ENCODE data around the gene SDCCAG8.

Gene SDCCAG8

DNA sequence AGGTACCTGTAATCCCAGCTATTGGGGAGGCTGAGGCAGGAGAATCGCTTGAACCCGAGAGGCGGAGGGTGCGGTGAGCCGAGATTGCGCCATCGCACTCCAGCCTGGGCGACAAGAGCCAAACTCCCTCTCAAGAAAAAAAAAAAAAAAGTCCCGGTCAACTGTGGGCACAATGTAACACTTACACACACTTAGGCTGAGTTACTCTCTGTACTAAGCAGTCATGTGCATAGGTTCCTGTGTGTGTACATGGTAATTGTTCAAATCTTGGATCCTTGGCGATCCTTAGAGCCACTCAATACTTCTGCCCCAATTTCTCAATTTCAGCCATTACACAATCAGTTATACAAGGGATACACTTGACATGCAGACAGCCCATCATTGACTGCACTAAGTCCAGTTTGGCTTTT lies 11.6 kb downstream of the SDCCAG8 start:
- peak overlapping the region; percentile 60 for H3K27ac Mint-ChIP-seq

DNA sequence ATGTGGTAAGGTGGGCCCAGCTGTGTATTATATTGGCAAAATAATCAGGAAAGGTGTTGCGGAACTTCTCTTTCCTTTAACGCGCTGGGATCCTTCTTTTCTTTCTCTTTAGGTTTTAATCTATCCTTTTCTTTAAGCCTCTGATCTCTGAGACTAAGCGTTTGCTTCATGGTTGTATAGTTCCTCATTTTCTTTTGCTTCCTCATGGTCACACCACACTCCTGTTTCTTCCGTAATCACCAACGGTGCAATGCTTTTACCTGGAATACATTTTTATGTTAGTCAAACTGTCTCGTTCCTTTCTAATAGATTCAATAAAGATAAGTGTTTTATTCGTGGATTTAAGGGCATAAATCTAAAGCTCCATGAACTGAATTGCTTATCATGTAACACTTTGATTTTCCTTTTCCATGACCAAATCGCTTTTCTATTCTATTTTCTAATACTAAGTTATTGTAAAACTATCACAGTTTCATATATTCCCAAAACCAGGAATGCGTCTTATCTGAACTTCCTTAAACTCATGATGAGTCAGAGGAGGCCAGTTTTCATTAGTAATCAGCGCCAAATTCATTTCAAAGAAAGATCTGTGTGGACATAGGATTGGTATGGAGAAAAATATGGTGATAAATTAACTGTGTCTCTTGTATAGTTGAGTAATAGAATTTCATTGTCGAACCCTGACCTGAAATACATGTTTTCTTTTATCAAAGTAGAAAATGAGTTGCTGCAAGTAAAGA lies 12.2 kb downstream of the SDCCAG8 start:
- peak overlapping the region; percentile 60 for H3K27ac Mint-ChIP-seq
- ATAC-seq = no peak

More for the DNA sequence above, 11.6 kb downstream of the SDCCAG8 start:
- peaks cover 9% of the 10 kb centered on the region for H3K36me3 Mint-ChIP-seq
- H3K9me3 Mint-ChIP-seq = no peaks in the 10 kb centered on the region
- peaks cover 47% of the 10 kb centered on the region for H3K4me1 Mint-ChIP-seq
- H3K27me3 Mint-ChIP-seq = no peaks in the 10 kb centered on the region
- ATAC-seq = no peak
- no peak overlapping the region for H3K4me3 Mint-ChIP-seq

DNA sequence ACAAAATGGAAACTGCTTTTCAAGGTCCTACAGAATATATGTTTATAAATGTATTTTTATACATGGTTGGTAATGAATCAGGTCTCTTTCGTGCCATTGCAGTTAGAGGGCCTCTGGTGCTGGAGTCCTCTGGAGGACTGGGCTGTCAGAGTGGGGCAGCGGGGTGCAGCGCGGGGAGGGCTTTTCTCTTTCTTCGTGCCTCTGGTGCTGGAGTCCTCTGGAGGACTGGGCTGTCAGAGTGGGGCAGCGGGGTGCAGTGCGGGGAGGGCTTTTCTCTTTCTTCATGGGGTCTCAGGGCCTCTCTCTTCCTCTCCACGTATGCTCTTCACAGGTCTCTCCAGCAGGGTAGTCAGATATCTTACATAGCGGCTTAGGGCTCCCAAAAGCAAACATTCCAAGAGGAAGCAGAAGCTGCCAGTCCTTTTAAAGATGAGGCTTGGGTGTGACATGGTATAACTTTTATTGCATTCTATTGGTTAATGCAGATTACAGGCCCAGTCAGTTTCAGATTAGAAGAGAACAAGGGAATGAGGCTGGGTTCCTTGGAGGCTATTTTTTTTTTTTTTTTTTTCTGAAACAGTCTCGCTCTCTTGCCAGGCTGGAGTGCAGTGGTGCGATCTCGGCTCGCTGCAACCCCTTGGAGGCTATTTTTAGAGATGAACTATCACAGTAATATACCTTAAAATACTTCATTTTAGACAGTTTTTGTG lies 13.1 kb downstream of the SDCCAG8 start:
- no peak for ATAC-seq
- Mint-ChIP-seq H3K4me1 (peaks cover 44% of the 10 kb centered on the region), H3K36me3 (peaks cover 12% of the 10 kb centered on the region), H3K27me3 (no peaks in the 10 kb centered on the region), H3K4me3 (peak overlapping the region; percentile 56), H3K27ac (peak overlapping the region; percentile 60), H3K9me3 (no peaks in the 10 kb centered on the region)

More for the DNA sequence above, 12.2 kb downstream of the SDCCAG8 start:
- H3K27me3 Mint-ChIP-seq = no peaks in the 10 kb centered on the region
- no peaks in the 10 kb centered on the region for H3K9me3 Mint-ChIP-seq
- H3K4me1 Mint-ChIP-seq = peaks cover 47% of the 10 kb centered on the region
- H3K4me3 Mint-ChIP-seq = peak overlapping the region; percentile 32
- peaks cover 9% of the 10 kb centered on the region for H3K36me3 Mint-ChIP-seq

DNA sequence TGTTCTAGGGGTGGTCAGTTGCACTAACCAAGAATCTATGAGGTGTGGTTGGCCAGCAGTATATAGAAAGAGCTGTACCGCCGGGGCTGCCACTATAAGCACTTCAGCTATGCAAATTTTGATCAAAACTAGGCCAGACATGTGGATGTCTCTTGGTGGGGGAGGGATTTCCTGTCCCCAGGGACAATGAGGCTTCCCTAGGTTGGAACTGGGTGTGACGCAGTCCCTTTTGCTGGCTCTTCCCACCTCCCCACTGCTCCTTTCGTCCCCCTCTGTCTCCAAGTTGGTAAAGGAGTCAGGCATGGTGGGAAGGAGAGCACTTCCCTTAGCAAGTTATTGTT lies 13.6 kb downstream of the SDCCAG8 start:
- no peaks in the 10 kb centered on the region for H3K27me3 Mint-ChIP-seq
- ATAC-seq = peak; percentile 73
- H3K36me3 Mint-ChIP-seq = peaks cover 15% of the 10 kb centered on the region
- H3K9me3 Mint-ChIP-seq = no peaks in the 10 kb centered on the region
- H3K27ac Mint-ChIP-seq = peak overlapping the region; percentile 60
- H3K4me3 Mint-ChIP-seq = peak overlapping the region; percentile 56
- peaks cover 39% of the 10 kb centered on the region for H3K4me1 Mint-ChIP-seq

- no peak for ATAC-seq
- Mint-ChIP-seq H3K27ac (no peak overlapping the region), H3K4me1 (peaks cover 34% of the 10 kb centered on the region), H3K27me3 (no peaks in the 10 kb centered on the region), H3K9me3 (no peaks in the 10 kb centered on the region), H3K4me3 (no peak overlapping the region), H3K36me3 (peaks cover 22% of the 10 kb centered on the region)
These were observed 14.4 kb downstream of the SDCCAG8 start for GRCh38 chr1:243270097-243270864.

DNA sequence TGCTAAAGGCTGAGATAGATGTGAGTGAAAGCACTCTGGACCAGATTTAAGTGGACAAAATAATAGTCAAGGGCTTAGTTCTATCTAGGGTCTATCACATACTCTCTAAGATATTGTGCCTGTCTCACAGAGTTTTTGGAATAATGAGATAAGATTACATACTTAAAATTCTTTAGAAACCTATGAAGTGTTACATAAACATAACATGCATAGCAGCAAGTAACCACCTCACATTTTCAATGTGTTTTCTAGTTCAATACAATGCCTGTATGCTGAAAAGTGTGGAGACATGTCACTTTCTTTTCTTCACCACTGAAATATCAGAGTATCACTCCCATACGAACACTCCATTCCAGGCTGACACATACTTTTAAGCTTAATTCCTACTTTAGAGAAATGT lies 16.2 kb downstream of the SDCCAG8 start:
- no peak for ATAC-seq
- H3K4me3 Mint-ChIP-seq = no peak overlapping the region
- peaks cover 39% of the 10 kb centered on the region for H3K36me3 Mint-ChIP-seq
- no peaks in the 10 kb centered on the region for H3K27me3 Mint-ChIP-seq
- no peak overlapping the region for H3K27ac Mint-ChIP-seq
- peaks cover 34% of the 10 kb centered on the region for H3K4me1 Mint-ChIP-seq
- no peaks in the 10 kb centered on the region for H3K9me3 Mint-ChIP-seq

- Mint-ChIP-seq H3K36me3 (peaks cover 43% of the 10 kb centered on the region), H3K9me3 (no peaks in the 10 kb centered on the region), H3K27ac (no peak overlapping the region), H3K27me3 (no peaks in the 10 kb centered on the region), H3K4me3 (no peak overlapping the region), H3K4me1 (peaks cover 34% of the 10 kb centered on the region)
- ATAC-seq = no peak
These were observed 16.6 kb downstream of the SDCCAG8 start for GRCh38 chr1:243272401-243272800.

- Mint-ChIP-seq H3K4me1 (peaks cover 24% of the 10 kb centered on the region), H3K4me3 (no peak overlapping the region), H3K36me3 (peaks cover 50% of the 10 kb centered on the region), H3K27me3 (no peaks in the 10 kb centered on the region), H3K27ac (no peak overlapping the region), H3K9me3 (no peaks in the 10 kb centered on the region)
- no peak for ATAC-seq
These were observed 17.7 kb downstream of the SDCCAG8 start for GRCh38 chr1:243273506-243273905.

GRCh38 chr1:243273945-243274344 lies 18.1 kb downstream of the SDCCAG8 start:
- H3K27me3 Mint-ChIP-seq = no peaks in the 10 kb centered on the region
- ATAC-seq = no peak
- peaks cover 50% of the 10 kb centered on the region for H3K36me3 Mint-ChIP-seq
- H3K9me3 Mint-ChIP-seq = no peaks in the 10 kb centered on the region
- peaks cover 19% of the 10 kb centered on the region for H3K4me1 Mint-ChIP-seq
- H3K27ac Mint-ChIP-seq = no peak overlapping the region
- no peak overlapping the region for H3K4me3 Mint-ChIP-seq

GRCh38 chr1:243275316-243275715 lies 19.5 kb downstream of the SDCCAG8 start:
- H3K4me3 Mint-ChIP-seq = no peak overlapping the region
- H3K36me3 Mint-ChIP-seq = peaks cover 49% of the 10 kb centered on the region
- H3K27ac Mint-ChIP-seq = peak overlapping the region; percentile 26
- peaks cover 6% of the 10 kb centered on the region for H3K4me1 Mint-ChIP-seq
- H3K9me3 Mint-ChIP-seq = no peaks in the 10 kb centered on the region
- ATAC-seq = no peak
- H3K27me3 Mint-ChIP-seq = no peaks in the 10 kb centered on the region

- ATAC-seq = no peak
- Mint-ChIP-seq H3K27ac (peak overlapping the region; percentile 32), H3K4me3 (no peak overlapping the region), H3K27me3 (no peaks in the 10 kb centered on the region), H3K36me3 (peaks cover 53% of the 10 kb centered on the region), H3K9me3 (peaks cover 6% of the 10 kb centered on the region), H3K4me1 (peaks cover 20% of the 10 kb centered on the region)
These were observed 24.8 kb downstream of the SDCCAG8 start for GRCh38 chr1:243280571-243281129.

DNA sequence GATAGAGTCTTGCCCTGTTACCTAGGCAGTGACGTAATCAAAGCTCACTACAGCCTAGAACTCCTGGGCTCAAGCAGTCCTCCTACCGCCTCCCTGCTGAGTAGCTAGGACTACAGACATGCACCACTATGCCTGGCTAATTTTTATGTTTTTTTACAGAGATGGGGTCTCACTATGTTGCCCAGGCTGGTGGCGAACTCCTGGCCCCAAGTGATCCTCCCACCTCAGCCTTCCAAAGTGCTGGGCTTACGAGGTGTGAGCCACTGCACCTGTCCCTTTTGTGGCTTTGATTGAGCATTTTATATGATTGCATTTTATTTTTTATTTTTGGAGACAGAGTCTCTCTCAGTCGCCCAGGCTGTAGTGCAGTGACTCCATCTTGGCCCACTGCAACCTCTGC lies 25.8 kb downstream of the SDCCAG8 start:
- Mint-ChIP-seq H3K9me3 (peaks cover 6% of the 10 kb centered on the region), H3K27me3 (no peaks in the 10 kb centered on the region), H3K36me3 (peaks cover 48% of the 10 kb centered on the region), H3K4me3 (no peak overlapping the region), H3K27ac (peak overlapping the region; percentile 32), H3K4me1 (peaks cover 30% of the 10 kb centered on the region)
- no peak for ATAC-seq

DNA sequence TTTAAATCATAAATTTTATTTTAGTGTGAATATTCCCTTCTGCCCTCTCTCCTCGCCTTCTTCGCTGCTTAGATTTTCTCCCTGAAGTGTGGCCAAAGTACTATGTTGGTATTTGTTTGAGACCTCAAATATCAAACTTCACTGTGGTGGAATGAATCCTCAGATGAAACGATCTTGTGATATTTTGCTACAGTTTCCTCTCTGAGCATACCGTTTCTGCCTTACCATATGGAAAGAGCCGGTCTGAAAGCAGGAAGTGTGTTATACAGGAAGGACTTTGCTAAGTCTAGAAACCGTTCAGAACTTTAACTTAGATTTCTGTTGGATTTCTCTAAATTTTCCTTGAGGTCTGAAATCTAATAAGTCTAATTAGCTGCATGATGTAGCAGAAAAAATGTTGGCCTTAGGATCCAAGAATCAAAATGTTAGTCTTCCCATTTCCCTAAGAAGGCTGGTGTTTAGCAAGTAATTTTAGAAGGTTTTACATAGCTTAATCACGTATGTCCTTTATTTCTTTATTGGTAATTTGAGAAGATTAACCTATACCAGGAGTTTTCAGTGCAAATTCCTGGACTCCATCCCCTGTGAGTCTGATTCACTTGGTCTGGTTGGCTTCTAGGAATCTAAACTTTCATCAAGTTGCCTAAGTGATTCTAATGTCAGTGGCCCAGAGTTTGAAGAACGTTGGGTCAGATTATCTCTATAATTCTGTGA lies 30.7 kb downstream of the SDCCAG8 start:
- no peak overlapping the region for H3K4me3 Mint-ChIP-seq

GRCh38 chr1:243287123-243287460 lies 31.3 kb downstream of the SDCCAG8 start:
- no peak for ATAC-seq
- no peaks in the 10 kb centered on the region for H3K27me3 Mint-ChIP-seq
- H3K4me1 Mint-ChIP-seq = peaks cover 35% of the 10 kb centered on the region
- peaks cover 6% of the 10 kb centered on the region for H3K9me3 Mint-ChIP-seq
- H3K27ac Mint-ChIP-seq = peak overlapping the region; percentile 63
- H3K36me3 Mint-ChIP-seq = peaks cover 54% of the 10 kb centered on the region
- no peak overlapping the region for H3K4me3 Mint-ChIP-seq

More for the DNA sequence above, 30.7 kb downstream of the SDCCAG8 start:
- peaks cover 54% of the 10 kb centered on the region for H3K36me3 Mint-ChIP-seq
- H3K27me3 Mint-ChIP-seq = no peaks in the 10 kb centered on the region
- no peak for ATAC-seq
- peaks cover 35% of the 10 kb centered on the region for H3K4me1 Mint-ChIP-seq
- peaks cover 6% of the 10 kb centered on the region for H3K9me3 Mint-ChIP-seq
- H3K27ac Mint-ChIP-seq = peak overlapping the region; percentile 63

DNA sequence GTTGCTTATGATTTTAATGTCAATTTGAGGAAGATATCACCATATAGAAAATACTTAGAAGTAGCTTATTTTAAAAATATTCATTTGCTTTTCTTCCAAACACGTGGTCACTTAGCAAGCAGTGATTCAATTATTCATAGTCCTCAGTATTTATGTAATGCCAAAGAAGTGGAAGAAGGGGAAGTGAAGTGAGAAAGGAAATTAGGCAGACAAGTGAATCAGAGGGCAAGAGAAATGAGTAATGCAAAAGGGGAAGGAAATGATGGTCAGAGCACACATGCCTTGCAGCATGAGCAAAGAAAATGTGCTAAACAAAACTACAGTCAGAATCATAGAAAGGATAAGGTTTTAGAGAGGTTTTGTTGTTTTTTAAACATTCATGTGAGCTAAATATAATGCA lies 31.8 kb downstream of the SDCCAG8 start:
- Mint-ChIP-seq H3K9me3 (peaks cover 2% of the 10 kb centered on the region), H3K4me3 (no peak overlapping the region), H3K27ac (peak overlapping the region; percentile 63), H3K4me1 (peaks cover 35% of the 10 kb centered on the region), H3K36me3 (peaks cover 53% of the 10 kb centered on the region), H3K27me3 (no peaks in the 10 kb centered on the region)
- peak; percentile 96 for ATAC-seq

Data from stimulated activated memory B cell treated with anti-CD40 and anti-IgM and Interleukin-4, amounts not matched to agents 10 μg/mL and 1 μg/mL and 100 μg/mL, for 72 hours (primary cell).